CD4-positive, alpha-beta T cell treated with Interleukin-2 at 100 ng/mL for 4 hours (primary cell): ENCODE data around the gene TMEM80.
"Not testable (repeated sequence)": the region's sequence is repeated elsewhere in the genome, so short reads cannot be mapped to it uniquely, and the experiment has no call there.

Source experiments
- DNase-seq: peaks from one replicate; pipeline ENCODE4 v3.0.0-alpha.2; 2020; ENCODE audit warnings: low spot score

Gene TMEM80

DNA sequence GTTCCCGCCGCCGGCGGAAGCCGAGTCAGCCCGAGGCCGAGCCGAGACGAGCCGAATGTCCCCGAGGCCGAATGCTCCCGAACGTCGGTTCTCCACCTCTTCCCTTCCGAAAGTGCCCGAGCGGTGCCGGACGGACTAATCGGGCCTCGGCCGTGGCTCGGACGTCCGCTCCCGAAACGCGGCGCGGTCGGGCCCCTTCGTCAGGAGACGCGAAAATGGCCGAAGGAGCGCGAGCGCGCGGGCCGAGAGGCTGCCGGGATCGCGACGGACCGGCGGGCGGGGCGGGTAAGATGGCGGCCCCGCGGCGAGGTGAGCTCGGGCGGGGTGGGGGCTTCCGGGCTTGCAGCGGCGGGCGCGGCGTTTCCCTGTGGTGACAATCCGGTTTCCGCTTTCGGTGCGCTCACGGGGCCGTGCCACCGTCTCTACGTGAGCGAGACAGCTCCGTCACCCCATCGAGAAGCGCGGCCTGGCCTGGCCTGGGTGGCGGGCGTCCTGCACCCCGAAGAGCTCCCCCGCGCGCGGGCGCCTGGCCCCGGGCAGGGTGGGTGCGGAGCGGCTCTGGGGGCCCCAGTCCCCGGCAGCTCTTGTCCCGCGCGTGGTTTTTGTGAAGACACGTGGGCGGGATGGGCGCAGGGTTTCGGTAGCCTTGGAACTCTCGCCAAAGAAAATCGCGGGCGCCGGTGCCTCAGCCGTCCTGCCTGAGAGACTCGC is at the start of gene TMEM80:
Gene TMEM80, plus strand, starts transcription at position 279 of the 711 bp plus-strand sequence. Its CDS starts 12 bp downstream, at position 291.
- peak; percentile 99 for DNase-seq

DNA sequence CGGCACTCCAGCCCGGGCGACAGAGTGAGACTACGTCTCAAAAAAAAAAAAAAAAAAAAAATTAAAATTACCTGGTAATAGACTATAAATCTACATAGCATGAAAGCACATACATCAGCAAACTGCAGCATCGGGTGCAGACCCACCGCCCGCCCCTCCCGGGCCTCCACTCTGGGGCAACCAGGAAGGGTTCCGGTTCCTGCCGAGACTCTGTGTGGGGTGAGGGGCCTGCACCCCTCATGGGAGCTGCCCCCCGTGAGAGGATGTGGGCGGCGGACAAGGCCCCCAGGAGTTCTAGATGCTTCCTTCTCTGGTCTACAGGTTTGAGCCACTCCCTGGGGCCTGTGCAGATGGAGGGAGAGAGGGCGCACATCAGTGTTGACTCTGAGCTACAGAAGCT is 49.4 kb upstream of the TMEM80 start:
- DNase-seq: no peak

DNA sequence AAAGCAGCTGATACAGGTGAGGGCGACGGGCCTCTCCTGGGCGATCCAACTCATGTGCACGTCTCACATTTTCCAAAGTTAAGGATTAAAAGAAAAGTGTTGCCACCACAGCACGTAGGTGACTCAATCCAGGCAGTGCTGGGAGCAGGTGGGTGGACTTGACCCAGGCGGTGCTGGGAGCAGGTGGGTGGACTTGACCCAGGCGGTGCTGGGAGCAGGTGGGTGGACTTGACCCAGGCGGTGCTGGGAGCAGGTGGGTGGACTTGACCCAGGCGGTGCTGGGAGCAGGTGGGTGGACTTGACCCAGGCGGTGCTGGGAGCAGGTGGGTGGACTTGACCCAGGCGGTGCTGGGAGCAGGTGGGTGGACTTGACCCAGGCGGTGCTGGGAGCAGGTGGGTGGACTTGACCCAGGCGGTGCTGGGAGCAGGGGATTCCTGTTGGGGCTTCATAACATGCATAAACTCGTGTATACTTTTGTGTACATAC is 47.9 kb upstream of the TMEM80 start:
- DNase-seq: not testable (repeated sequence)

DNA sequence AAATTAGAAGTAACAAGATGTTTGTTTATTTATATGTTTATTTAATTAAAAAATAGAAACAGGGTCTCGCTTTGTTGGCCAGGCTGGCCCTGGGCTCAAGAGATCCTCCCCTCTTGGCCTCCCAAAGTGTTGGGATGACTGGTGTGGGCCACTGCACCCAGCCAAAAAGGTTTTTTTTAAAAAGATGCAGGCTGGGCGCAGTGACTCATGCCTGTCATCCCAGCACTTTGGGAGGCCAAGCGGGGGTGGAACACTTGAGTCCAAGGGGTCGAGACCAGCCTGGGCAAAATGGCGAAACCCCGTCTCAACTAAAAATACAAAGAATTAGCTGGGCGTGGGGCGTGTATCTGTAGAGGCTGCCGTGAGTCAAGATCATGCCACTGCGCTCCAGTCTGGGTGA is 45.1 kb upstream of the TMEM80 start:
- DNase-seq: no peak

DNA sequence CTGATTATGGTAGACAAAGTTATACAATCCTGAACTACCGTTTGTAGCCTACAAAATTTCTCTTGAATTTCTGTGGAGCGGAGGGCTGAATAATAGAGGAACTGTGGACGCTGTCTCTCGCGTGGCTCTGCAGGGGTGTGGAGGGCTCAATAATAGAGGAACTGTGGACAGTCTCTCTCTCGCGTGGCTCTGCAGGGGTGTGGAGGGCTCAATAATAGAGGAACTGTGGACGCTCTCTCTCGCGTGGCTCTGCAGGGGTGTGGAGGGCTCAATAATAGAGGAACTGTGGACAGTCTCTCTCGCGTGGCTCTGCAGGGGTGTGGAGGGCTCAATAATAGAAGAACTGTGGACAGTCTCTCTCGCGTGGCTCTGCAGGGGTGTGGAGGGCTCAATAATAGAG is 42.5 kb upstream of the TMEM80 start:
- not testable (repeated sequence) for DNase-seq

DNA sequence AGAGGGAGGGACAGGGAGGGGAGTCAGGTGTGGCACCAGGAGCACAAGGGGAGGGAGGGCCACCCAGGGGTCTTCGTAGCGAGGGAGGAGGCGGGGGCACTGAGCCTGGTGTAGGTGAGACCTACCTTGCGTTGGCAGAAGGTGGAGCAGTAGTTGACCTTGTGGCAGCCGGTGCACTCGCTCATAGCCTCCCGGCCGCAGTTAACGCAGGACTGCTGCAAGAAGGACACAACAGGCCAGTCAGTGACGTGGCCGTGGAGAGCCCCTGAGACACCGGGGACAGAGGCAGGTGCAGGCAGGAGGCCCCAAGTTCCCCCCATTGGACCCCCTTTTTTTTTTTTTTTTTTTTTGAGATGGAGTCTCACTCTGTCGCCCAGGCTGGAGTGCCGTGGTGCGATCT is 41.8 kb upstream of the TMEM80 start:
- no peak for DNase-seq

DNA sequence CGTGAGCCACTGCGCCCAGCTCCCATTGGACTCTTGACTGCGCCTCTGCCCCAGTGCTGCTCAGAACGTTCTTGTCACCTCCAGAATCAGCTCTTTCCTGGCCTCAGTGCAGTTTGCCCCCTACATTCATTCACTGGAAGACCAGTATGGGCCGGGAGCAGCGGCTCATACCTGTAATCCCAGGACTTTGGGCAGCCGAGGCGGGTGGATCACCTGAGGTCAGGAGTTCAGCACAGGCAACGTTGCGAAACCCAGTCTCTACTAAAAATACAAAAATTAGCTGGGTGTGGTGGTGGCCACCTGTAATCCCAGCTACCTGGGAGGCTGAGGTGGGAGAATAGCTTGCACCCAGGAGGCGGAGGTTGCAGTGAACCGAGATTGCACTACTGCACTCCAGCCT is 41.2 kb upstream of the TMEM80 start:
- not testable (repeated sequence) for DNase-seq

DNA sequence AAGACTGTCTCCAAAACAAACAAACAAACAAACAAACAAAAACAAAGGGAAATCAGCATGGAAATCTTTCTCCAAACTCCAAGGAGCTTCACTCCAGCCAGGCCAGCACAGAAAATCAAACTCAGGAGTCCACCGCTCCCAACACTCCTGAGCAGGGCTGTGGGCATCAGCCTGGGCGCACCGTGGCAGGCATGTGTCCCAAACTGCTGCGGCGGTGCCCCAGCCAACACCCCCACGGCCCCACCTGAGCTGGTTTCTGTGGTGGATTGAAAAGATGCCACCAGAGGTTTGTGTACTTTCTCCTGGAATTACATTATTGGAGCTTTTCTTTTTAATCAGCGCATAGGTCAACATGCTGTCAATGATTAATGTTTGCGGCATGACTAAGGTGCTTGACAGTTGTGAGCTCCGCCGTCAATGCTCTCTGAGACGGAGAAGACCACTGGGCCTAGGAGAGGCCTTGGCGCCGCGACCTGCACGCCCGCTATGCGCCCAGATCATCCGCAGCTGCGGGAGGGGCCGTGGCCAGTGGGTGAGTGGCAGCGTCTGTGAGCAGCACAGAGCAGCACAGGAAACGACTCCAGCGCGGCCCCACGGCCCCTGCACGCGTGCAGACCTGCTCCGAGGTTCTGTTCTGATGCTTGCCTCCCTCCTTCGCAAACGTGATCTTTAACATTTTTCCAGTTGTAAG is 40.4 kb upstream of the TMEM80 start:
- DNase-seq: no peak

DNA sequence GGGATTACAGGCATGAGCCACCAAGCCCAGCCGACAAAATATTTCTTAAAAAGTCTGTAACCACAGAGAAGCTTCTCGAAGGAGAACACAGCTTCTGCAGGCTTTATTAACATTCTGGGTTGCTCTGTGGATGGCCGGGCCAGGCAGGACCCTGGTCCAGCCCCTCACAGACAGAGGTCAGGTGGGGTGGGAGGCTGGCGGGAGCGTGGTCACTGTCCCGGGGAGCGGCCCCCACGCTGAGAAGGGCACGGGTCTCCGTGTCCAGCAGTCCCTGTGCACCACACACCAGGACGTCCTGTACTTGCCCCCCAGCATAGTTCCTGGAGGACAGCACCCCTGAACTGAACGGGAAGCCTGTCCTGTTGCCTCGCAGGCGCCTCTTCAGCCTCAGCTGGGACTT is 39.2 kb upstream of the TMEM80 start:
- DNase-seq: no peak

DNA sequence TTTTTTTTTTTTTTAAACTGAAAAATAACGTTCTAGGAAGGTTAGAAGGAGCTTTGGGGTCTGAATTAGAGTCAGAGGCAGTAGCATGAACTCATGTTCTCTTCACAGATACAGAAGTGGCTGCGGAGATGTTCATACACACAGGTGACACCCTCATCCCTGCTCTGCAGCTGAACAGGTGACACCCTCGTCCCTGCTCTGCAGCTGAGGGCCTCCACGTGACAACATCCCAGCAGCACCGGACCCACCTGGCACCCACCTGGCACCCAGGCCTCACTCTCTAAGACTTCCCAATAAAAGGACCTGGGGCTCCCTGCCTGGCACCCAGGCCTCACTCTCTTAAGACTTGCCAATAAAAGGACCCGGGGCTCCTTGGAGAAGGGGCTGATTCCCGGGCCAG is 38.8 kb upstream of the TMEM80 start:
- DNase-seq: no peak

DNA sequence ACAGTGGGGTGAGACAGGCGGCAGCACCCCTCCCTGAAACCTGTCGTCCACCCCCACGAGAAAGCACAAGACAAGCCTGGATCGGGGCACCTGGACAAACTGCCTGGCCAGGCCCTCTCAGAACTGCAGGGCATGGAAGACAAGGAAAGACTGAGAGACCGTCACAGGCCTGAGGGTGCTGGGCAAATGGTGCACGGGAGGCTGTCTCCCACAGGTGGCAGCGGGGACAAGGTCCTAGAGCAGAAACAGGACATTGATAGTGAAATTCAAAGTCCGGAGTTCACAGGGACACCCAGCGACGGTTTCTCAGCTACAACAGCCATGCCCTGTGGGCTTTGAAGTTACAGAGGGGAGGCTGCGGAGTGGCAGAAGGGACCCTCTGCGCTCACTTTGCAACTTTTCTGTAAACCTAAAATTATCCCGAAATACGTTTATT is 37.9 kb upstream of the TMEM80 start:
- DNase-seq: no peak

DNA sequence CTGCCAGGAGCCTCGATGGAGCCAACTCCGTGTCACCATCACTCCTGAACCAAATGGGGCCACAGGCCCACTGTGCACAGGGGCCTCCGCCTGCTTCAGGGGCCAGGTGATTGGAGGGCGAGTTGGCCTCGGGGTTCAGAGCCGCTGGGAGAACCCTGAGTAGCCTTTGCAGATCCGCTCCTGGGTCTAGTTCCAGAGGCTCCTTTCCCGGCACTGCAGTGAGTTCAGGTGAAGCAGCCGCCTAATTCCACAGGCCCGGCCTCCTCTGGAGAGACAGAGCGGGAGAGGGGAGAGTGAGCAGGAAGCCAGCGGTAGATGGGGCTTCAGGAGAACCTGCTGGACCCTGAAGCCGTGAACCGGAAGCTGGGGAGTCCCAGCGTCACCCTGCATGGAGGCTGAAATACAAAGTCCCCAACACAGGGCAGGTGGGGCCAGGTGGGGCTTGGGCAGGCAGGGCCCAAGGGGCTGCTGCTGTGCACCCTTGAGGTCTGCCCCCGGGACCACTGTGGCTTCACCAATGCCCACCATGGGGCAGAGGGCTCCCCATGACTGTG is 36.0 kb upstream of the TMEM80 start:
- DNase-seq: no peak

DNA sequence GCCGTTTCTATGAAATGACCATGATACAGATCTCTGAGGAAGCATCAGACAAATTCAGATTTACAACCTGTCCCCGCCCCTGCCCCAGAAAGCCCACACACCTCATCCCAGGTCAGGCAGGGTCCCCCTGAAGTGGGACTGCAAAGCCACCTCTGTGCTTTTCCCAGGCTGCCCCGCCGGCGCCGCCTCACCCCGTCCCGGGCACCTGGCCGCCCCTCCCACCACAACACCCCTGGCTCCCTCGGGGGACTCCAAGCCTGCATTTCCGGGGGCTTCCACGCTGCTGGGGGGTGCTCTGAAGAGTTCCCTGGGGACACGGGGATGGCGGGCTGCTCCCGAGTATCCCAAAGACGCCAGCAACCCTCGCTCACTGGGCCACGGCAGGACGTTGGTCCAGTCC is 35.3 kb upstream of the TMEM80 start:
- no peak for DNase-seq

DNA sequence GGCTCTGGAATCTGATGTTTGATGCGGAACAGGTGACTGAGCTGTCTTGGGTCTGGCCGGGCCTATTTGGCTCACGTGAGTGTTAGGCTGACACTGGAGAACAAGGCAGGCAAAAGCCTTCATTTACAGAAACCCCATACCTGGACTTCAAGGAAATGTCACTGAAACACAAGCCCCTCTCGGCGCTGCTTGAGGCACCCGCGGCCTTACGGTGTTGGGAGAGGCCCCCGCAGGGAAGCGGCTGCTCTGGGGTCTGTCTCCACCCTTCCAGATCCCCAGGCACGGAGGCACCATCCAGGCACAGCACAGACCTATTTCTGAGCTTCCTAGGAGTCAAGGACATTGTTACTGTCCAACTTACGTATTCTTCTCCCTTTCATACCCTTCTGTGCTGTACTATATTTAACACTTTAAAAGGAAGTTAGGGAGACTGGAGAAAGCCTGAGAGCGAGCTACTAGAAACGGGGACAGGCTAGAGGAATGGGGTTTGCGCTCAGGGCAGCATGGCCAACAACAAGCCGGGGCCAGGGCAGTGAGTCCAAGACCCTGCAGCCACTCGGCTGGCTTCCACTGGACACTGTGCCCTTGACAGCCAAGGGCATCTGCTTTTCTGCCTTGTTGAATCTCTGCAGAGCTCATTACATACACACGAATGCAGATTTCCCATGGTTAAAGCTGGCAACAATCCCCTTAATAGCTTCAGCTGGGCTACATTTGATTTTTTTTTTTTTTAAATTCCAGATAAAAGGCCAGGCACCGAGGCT is 34.8 kb upstream of the TMEM80 start:
- no peak for DNase-seq

DNA sequence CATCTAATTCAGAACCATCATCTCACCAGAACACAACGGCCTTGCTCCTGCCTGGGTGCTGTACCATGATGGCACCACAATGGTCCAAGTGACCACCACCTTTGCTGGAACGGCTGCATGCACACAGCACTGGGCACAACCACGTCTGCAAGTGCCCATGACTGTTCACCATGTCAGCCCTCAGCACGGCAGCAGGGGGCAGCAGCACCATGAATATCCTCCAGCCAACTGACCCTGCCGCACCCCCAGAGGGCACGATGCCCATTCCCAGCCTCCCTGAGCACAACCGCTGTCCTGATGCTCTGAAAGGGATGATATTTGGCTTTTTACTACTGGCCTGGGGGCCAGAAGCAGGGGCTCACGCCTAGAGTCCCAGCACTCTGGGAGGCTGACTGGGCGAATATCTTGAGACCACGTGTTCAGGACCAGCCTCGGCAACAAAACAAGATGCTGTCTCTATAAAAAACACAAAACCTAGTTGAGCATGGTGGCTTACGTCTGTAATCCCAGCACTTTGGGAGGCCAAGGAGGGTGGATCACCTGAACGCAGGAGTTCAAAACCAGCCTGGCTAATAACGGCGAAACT is 32.8 kb upstream of the TMEM80 start:
- DNase-seq: peak; percentile 32

DNA sequence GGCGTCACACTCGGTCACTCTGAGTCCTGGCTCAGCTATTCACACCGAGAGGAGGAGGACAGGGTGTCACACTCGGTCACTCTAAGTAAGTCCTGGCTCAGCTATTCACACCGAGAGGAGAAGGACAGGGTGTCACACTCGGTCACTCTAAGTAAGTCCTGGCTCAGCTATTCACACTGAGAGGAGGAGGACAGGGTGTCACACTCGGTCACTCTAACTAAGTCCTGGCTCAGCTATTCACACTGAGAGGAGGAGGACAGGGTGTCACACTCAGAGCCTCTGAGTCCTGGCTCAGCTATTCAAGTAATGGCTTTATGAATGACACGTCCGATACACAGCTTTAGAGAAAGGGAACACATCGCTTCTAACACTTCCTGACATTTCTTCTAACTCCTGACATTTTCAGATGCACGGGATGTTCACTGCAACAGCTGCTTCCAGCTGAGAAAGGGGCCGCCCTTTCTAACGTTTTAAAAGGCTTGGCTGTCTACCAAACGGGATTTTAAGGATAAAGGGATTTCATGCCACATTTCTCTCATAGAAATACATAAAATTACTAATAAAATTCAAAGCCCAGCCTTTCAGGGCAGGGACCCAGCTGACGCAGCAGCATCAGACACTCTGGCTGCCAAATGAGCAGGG is 30.4 kb upstream of the TMEM80 start:
- DNase-seq: no peak

DNA sequence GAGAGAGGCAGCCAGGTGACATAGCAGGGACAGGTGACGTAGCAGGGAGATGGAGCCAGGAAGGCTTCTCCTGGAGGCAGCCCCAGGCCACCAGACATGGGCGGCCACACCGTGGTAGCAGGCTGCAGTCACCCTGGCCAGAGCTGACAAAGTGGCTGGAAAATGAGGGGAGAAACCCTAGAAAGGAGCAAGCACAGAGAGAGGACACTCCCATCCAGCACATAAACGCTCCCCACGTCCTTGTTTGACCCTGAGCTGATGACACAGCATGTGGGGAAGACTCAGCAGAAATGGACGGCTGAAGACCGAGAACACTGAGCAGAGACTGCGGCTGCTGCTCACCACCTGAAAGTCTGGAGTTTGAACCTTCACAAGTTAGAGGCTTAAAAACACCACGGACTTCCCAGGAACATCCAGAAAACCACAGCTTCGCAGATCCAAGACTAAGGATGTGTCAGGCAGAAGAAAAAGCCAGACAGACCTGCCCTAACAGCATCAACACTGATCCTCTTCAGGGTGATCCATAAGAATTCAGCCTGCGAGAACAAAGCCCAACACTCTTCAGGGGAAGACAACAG is 29.8 kb upstream of the TMEM80 start:
- DNase-seq: no peak

DNA sequence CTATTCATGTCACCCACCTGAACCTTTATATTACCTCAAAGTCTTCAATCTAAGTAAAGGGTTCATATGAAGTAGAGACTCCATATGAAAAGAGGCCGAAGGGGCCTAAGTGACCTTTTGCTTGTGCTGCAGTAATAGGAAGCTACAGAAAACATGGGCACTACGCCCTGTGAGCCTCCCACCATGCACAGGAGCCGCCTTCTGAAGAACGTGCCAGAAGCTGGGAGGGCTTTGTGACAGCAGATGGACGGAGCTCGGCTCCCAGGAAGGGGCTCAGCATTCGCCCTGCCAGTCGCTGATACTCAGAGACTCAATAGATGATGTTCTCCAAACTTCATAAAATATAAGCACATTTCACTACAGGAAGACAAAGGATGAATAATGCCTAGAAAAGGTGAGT is 21.8 kb upstream of the TMEM80 start:
- no peak for DNase-seq

DNA sequence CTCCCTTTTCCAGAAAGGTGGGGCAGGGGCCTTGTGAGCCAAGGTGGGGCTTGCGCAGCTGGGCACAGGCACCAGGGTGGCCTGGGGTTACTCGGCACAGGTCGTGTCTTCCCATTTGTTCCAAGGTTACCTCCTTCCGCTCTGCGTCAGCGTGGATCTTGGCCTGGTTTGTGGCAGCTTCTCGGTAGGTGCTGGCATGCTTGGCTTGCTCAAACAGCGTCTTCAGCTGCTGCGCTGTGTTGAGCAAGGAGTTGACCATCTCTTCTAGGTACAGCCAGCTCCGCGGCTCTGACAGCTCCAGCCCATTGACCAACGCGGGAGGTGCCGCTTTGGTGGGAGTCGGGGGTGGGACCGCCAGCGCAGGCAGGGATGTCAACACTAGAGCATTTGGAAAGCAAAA is 21.2 kb upstream of the TMEM80 start:
- no peak for DNase-seq

DNA sequence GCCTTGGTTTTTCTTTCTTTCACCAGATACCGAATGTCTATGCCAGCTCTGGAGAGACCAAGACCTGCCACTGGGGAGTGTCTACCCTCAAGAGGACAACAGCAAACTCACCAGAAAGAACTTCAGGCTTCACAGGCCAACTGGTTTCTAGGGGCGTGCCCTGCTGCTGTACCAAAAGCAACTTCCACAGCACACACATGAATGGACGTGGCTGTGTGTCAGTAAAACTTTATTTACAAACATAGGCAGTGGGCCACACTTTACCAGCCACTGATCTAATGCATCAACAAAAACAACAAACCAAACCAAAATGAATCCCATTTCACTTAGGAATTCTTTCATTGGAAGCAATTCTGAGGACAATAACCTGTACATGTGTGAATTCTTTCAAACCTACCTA is 17.3 kb upstream of the TMEM80 start:
- DNase-seq: no peak
